Testis (tissue), 3 donors: ENCODE data around the gene DNAJC11. TPM values are rescaled to one million over a fixed set of nuclear protein-coding genes. Genes with fewer than 3 reads are reported as not detected.

Source experiments
- DNase-seq: peaks from one replicate; pipeline ENCODE4 v3.0.0-alpha.2; 2019
- H3K27ac ChIP-seq, 2 donors: fragments of 200-600 bp; sonication (generic); one replicate each; pipeline ENCODE4 v1.5.1; 2019
- H3K27me3 ChIP-seq: fragments of 200-600 bp; sonication (generic); one replicate; pipeline ENCODE4 v1.5.1; 2019
- H3K36me3 ChIP-seq: fragments of 200-600 bp; sonication (generic); one replicate; pipeline ENCODE4 v1.5.1; 2017; ENCODE audit warnings: low read depth; ENCODE audit errors: missing control alignments
- H3K4me1 ChIP-seq: fragments of 200-600 bp; sonication (generic); one replicate; pipeline ENCODE4 v1.5.1; 2019
- H3K4me3 ChIP-seq, 2 donors: fragments of 200-600 bp; sonication (generic); one replicate each; pipeline ENCODE4 v1.5.1; 2017 to 2019
- H3K9me3 ChIP-seq: fragments of 200-600 bp; sonication (generic); one replicate; pipeline ENCODE4 v1.5.1; 2017
- POLR2A ChIP-seq: fragments of 450-650 bp; IDR thresholded peaks from one replicate; pipeline ENCODE4 v1.6.1; 2017; ENCODE audit warnings: antibody characterized with exemption, mild to moderate bottlenecking, moderate library complexity
- WGBS, 2 donors: methylation state at CpG; one replicate each; pipeline ENCODE4 v1.1.5; 2018; 5-methylcytosine and 5-hydroxymethylcytosine counted together
- intact Hi-C: fragments of 100-400 bp; cut with DNase I; formaldehyde crosslinking; loops from one replicate; pipeline ENCODE4 v1.15.1; 2023; ENCODE audit warnings: low total_unique reads
- polyA plus RNA-seq: library from polyadenylated mRNA; stranded (reverse); fragments of 350-450 nt; fragmentation: Illumina TruSeq; extraction: RNeasy Lipid Tissue Mini Kit (QIAGEN cat#74804); gene quantifications from one replicate; pipeline ENCODE4 v1.2.3, GENCODE V29; 2014; ENCODE audit warnings: low read depth, low replicate concordance; ENCODE audit not compliant: insufficient read depth
- total RNA-seq, 2 donors: library from RNA; depleted of rRNA; stranded (reverse); fragments of >200 nt; gene quantifications; one replicate each; pipeline ENCODE4 v1.2.3, GENCODE V29; 2016
- TF ChIP-seq, protein P1 (sequence below), 3 experiments: fragments of 450-650 bp in 2 of 3; fragments of 200-600 bp in 1 of 3; sonication (generic) in 1 of 3; IDR thresholded peaks; one replicate each; pipeline ENCODE4 v1.5.1; 2016 to 2019; ENCODE audit warnings: antibody characterized with exemption in 3 of 3, mild to moderate bottlenecking in 2 of 3, moderate library complexity in 1 of 3

Gene DNAJC11
- total and polyA plus RNA-seq, 3 donors from 2014 or later = 41.5 to 53.3 (median 52.7) TPM

GRCh38 chr1:6628971-6629479 lies 72.6 kb downstream of the DNAJC11 start:
- TF ChIP-seq, protein P1, sequence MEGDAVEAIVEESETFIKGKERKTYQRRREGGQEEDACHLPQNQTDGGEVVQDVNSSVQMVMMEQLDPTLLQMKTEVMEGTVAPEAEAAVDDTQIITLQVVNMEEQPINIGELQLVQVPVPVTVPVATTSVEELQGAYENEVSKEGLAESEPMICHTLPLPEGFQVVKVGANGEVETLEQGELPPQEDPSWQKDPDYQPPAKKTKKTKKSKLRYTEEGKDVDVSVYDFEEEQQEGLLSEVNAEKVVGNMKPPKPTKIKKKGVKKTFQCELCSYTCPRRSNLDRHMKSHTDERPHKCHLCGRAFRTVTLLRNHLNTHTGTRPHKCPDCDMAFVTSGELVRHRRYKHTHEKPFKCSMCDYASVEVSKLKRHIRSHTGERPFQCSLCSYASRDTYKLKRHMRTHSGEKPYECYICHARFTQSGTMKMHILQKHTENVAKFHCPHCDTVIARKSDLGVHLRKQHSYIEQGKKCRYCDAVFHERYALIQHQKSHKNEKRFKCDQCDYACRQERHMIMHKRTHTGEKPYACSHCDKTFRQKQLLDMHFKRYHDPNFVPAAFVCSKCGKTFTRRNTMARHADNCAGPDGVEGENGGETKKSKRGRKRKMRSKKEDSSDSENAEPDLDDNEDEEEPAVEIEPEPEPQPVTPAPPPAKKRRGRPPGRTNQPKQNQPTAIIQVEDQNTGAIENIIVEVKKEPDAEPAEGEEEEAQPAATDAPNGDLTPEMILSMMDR (IDR thresholded peaks at IDR 0.05) = no peak
- TF ChIP-seq POLR2A = no peak
- WGBS, 2 donors = 89 to 91% methylated on average over 12 of the region's 12 CpGs
- DNase-seq = no peak
- Histone ChIP-seq H3K4me1 (peaks cover 13% of the 10 kb centered on the region), H3K27ac (no peak overlapping the region), H3K9me3 (no peaks in the 10 kb centered on the region), H3K27me3 (no peaks in the 10 kb centered on the region), H3K4me3 (no peak overlapping the region), H3K36me3 (no peaks in the 10 kb centered on the region)
- intact Hi-C loops = no loop called here

DNA sequence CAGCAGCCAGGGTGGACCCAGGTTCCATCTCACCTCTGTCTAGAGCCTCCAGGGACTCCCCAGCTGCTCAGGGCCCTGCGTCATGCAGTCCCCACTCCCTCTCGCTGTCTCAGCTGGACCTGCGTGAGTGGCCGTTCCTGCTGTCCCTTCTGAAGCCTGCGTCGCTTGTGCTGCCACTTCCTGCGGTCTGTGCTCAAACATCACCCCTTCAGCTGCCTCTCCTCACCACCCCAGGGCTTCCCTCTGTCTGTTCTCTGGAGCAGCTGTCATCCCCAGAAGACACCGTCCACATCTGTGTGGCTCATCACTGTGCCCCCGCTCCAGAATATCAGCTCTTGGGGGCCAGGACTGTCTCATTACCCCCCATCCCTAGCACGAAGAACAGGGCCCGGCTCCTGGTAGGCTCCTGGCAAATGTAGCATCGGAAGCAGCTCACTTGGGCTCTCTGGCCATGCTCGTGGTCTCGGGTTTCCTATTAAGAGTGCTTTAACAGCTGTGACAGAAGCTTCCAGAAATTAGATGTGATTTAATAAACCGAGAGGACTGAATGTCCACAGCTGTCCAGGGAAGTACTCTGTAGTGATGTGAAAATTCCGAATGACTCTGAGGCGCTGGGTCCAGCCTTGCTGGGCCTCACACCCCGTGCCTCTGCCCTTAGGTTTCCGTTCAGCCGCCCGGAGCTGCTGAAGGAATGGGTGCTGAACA lies 73.6 kb downstream of the DNAJC11 start:
- intact Hi-C loops = no loop called here
- H3K4me3 ChIP-seq = no peak overlapping the region
- H3K27me3 ChIP-seq = no peaks in the 10 kb centered on the region
- H3K9me3 ChIP-seq = no peaks in the 10 kb centered on the region
- peaks cover 13% of the 10 kb centered on the region for H3K4me1 ChIP-seq
- H3K36me3 ChIP-seq = no peaks in the 10 kb centered on the region
- no peak for TF ChIP-seq POLR2A
- TF ChIP-seq, protein P1 (IDR thresholded peaks at IDR 0.05) = no peak
- DNase-seq = no peak
- 88 to 89% methylated on average over 21 of the region's 21 CpGs for WGBS, 2 donors
- no peak overlapping the region for H3K27ac ChIP-seq

DNA sequence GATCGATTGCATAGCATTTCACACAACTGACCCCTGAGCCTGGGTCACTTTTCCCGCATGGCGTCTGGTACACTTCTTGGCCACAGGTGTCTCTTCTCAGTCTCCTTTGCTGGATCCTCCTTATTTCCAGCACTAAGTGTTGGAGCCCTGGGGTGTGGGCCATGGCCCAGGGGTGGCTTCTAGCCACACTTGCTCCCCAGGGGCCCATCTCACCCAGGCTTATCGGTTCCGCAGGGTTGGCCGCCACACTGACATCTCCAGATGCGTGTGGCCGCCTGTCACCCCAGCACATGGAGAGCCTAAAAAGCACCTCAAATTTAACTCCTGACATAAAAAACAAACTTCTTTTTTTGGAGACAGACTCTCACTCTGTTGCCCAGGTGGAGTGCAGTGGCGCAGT lies 74.6 kb downstream of the DNAJC11 start:
- no peak overlapping the region for H3K27ac ChIP-seq
- H3K36me3 ChIP-seq = no peaks in the 10 kb centered on the region
- H3K27me3 ChIP-seq = no peaks in the 10 kb centered on the region
- WGBS, 2 donors = 80 to 95% methylated on average over 9 of the region's 9 CpGs
- H3K4me3 ChIP-seq = no peak overlapping the region
- no peak for TF ChIP-seq POLR2A
- TF ChIP-seq, protein P1 (IDR thresholded peaks at IDR 0.05) = no peak
- no peak for DNase-seq
- no peaks in the 10 kb centered on the region for H3K9me3 ChIP-seq
- intact Hi-C loops = no loop called here
- H3K4me1 ChIP-seq = peaks cover 21% of the 10 kb centered on the region

GRCh38 chr1:6625584-6626149 lies 75.9 kb downstream of the DNAJC11 start:
- peak overlapping the region; percentile 83 to 86 for H3K4me3 ChIP-seq
- H3K4me1 ChIP-seq = peaks cover 22% of the 10 kb centered on the region
- peak overlapping the region; percentile 74 to 91 for H3K27ac ChIP-seq
- H3K9me3 ChIP-seq = no peaks in the 10 kb centered on the region
- peak; percentile 54 for DNase-seq
- intact Hi-C loops = no loop called here
- TF ChIP-seq POLR2A = no peak
- TF ChIP-seq, protein P1 (IDR thresholded peaks at IDR 0.05) = no peak
- no peaks in the 10 kb centered on the region for H3K27me3 ChIP-seq
- WGBS, 2 donors = 3 to 5% methylated on average over 20 to 29 of the region's 32 CpGs
- no peaks in the 10 kb centered on the region for H3K36me3 ChIP-seq
